ENCODE results near the gene HJV. TPM values are rescaled to one million over a fixed set of nuclear protein-coding genes. Genes with fewer than 3 reads are reported as not detected.
A peak's percentile ranks its signal among the peaks of the same experiment; 100 is the strongest.

HJV gene
- polyA plus RNA-seq, 3 donors from 2014 or later = not detected

GRCh38 chr1:145983960-145984830, 37.3 kb downstream of the HJV start:
- no peaks in the 10 kb centered on the region for H3K9me3 Mint-ChIP-seq
- DNase-seq = no peak
- no peaks in the 10 kb centered on the region for H3K36me3 Mint-ChIP-seq
- H3K4me3 Mint-ChIP-seq = peak overlapping the region in 3 of 5 donors; percentile 15 to 29 (median 23)
- peaks cover 35 to 64% of the 10 kb centered on the region in 2 donors for H3K4me1 Mint-ChIP-seq
- peak overlapping the region; percentile 24 to 86 (median 78) for H3K27ac Mint-ChIP-seq
- H3K27me3 Mint-ChIP-seq (ENCODE audit: low read depth in 3 of 3) = peaks cover 0 to 7% (median 2%) of the 10 kb centered on the region in 3 donors

- DNase-seq = no peak
- H3K27ac Mint-ChIP-seq = peak overlapping the region in 5 of 6 donors; percentile 2 to 51 (median 24)
- no peaks in the 10 kb centered on the region for H3K9me3 Mint-ChIP-seq
- peaks cover 0 to 4% (median 2%) of the 10 kb centered on the region in 3 donors for H3K27me3 Mint-ChIP-seq (ENCODE audit: low read depth in 3 of 3)
- H3K4me3 Mint-ChIP-seq = no peak overlapping the region
- peaks cover 30 to 57% of the 10 kb centered on the region in 2 donors for H3K4me1 Mint-ChIP-seq
- no peaks in the 10 kb centered on the region for H3K36me3 Mint-ChIP-seq
These were observed 38.3 kb downstream of the HJV start for GRCh38 chr1:145983206-145983675.

GRCh38 chr1:145982010-145982723, 39.4 kb downstream of the HJV start:
- peaks cover 28 to 50% of the 10 kb centered on the region in 2 donors for H3K4me1 Mint-ChIP-seq
- no peak for DNase-seq
- H3K9me3 Mint-ChIP-seq = no peaks in the 10 kb centered on the region
- H3K27ac Mint-ChIP-seq = peak overlapping the region in 2 of 6 donors; percentile 61 to 91
- no peaks in the 10 kb centered on the region for H3K36me3 Mint-ChIP-seq
- peaks cover 0 to 4% (median 0%) of the 10 kb centered on the region in 3 donors for H3K27me3 Mint-ChIP-seq (ENCODE audit: low read depth in 3 of 3)
- H3K4me3 Mint-ChIP-seq = peak overlapping the region in 1 of 5 donors; percentile 26

GRCh38 chr1:145980457-145980994, 41.0 kb downstream of the HJV start:
- H3K27me3 Mint-ChIP-seq (ENCODE audit: low read depth in 3 of 3) = no peaks in the 10 kb centered on the region
- H3K4me3 Mint-ChIP-seq = no peak overlapping the region
- no peaks in the 10 kb centered on the region for H3K36me3 Mint-ChIP-seq
- no peak overlapping the region for H3K27ac Mint-ChIP-seq
- no peaks in the 10 kb centered on the region for H3K9me3 Mint-ChIP-seq
- no peak for DNase-seq
- peaks cover 21 to 40% of the 10 kb centered on the region in 2 donors for H3K4me1 Mint-ChIP-seq

GRCh38 chr1:145979746-145980456, 41.6 kb downstream of the HJV start:
- no peak overlapping the region for H3K27ac Mint-ChIP-seq
- H3K4me1 Mint-ChIP-seq = peaks cover 15 to 38% of the 10 kb centered on the region in 2 donors
- peak in 1 of 3 donors; percentile 44 for DNase-seq
- no peaks in the 10 kb centered on the region for H3K9me3 Mint-ChIP-seq
- H3K4me3 Mint-ChIP-seq = no peak overlapping the region
- no peaks in the 10 kb centered on the region for H3K27me3 Mint-ChIP-seq (ENCODE audit: low read depth in 3 of 3)
- H3K36me3 Mint-ChIP-seq = peaks cover 0 to 6% (median 5%) of the 10 kb centered on the region in 3 donors

GRCh38 chr1:145978854-145979745, 42.4 kb downstream of the HJV start:
- Mint-ChIP-seq H3K4me3 (no peak overlapping the region), H3K4me1 (peaks cover 10 to 36% of the 10 kb centered on the region in 2 donors), H3K9me3 (no peaks in the 10 kb centered on the region), H3K27me3 (ENCODE audit: low read depth in 3 of 3) (no peaks in the 10 kb centered on the region), H3K36me3 (peaks cover 0 to 6% (median 5%) of the 10 kb centered on the region in 3 donors), H3K27ac (no peak overlapping the region)
- peak; percentile 79 to 85 (median 81) for DNase-seq

GRCh38 chr1:145978471-145978853, 43.1 kb downstream of the HJV start:
- no peak for DNase-seq
- no peaks in the 10 kb centered on the region for H3K9me3 Mint-ChIP-seq
- peaks cover 4 to 31% of the 10 kb centered on the region in 2 donors for H3K4me1 Mint-ChIP-seq
- H3K27ac Mint-ChIP-seq = no peak overlapping the region
- no peaks in the 10 kb centered on the region for H3K27me3 Mint-ChIP-seq (ENCODE audit: low read depth in 3 of 3)
- peaks cover 0 to 6% (median 5%) of the 10 kb centered on the region in 3 donors for H3K36me3 Mint-ChIP-seq
- H3K4me3 Mint-ChIP-seq = no peak overlapping the region

GRCh38 chr1:145977486-145978470, 43.8 kb downstream of the HJV start:
- H3K4me3 Mint-ChIP-seq = no peak overlapping the region
- no peaks in the 10 kb centered on the region for H3K9me3 Mint-ChIP-seq
- peaks cover 1 to 29% of the 10 kb centered on the region in 2 donors for H3K4me1 Mint-ChIP-seq
- H3K36me3 Mint-ChIP-seq = peaks cover 0 to 6% (median 5%) of the 10 kb centered on the region in 3 donors
- peak; percentile 66 to 77 (median 74) for DNase-seq
- no peak overlapping the region for H3K27ac Mint-ChIP-seq
- H3K27me3 Mint-ChIP-seq (ENCODE audit: low read depth in 3 of 3) = no peaks in the 10 kb centered on the region

- no peaks in the 10 kb centered on the region for H3K9me3 Mint-ChIP-seq
- no peaks in the 10 kb centered on the region for H3K27me3 Mint-ChIP-seq (ENCODE audit: low read depth in 3 of 3)
- no peak overlapping the region for H3K4me3 Mint-ChIP-seq
- peaks cover 1 to 25% of the 10 kb centered on the region in 2 donors for H3K4me1 Mint-ChIP-seq
- no peak overlapping the region for H3K27ac Mint-ChIP-seq
- H3K36me3 Mint-ChIP-seq = peaks cover 0 to 6% (median 5%) of the 10 kb centered on the region in 3 donors
- no peak for DNase-seq
These were observed 44.5 kb downstream of the HJV start for GRCh38 chr1:145977016-145977415.

GRCh38 chr1:145975216-145975615, 46.3 kb downstream of the HJV start:
- Mint-ChIP-seq H3K9me3 (no peaks in the 10 kb centered on the region), H3K27me3 (ENCODE audit: low read depth in 3 of 3) (peaks cover 0 to 2% (median 0%) of the 10 kb centered on the region in 3 donors), H3K27ac (peak overlapping the region in 2 of 6 donors; percentile 6 to 59), H3K4me3 (no peak overlapping the region), H3K4me1 (peaks cover 1 to 17% of the 10 kb centered on the region in 2 donors), H3K36me3 (peaks cover 0 to 6% (median 5%) of the 10 kb centered on the region in 3 donors)
- no peak for DNase-seq

- Mint-ChIP-seq H3K27ac (peak overlapping the region in 3 of 6 donors; percentile 48 to 65 (median 59)), H3K4me1 (peaks cover 1 to 17% of the 10 kb centered on the region in 2 donors), H3K36me3 (peaks cover 0 to 9% (median 5%) of the 10 kb centered on the region in 3 donors), H3K4me3 (no peak overlapping the region), H3K27me3 (ENCODE audit: low read depth in 3 of 3) (peaks cover 0 to 2% (median 0%) of the 10 kb centered on the region in 3 donors), H3K9me3 (no peaks in the 10 kb centered on the region)
- DNase-seq = no peak
These were observed 46.8 kb downstream of the HJV start for GRCh38 chr1:145974721-145975120.
